Psoas muscle (tissue), 8 donors: ENCODE data around the gene BCAS3. TPM values are rescaled to one million over a fixed set of nuclear protein-coding genes. Genes with fewer than 3 reads are reported as not detected.

Experiments
- ATAC-seq, 4 donors: fragments of 200-7000 bp; cut with Tn5 transposase; one replicate each; pipeline ENCODE4 v1.9.1; 2020; ENCODE audit warnings: moderate library complexity in 3 of 4, mild to moderate bottlenecking in 2 of 4
- DNase-seq, 2 donors: peaks; one replicate each; pipeline ENCODE4 v3.0.0-alpha.2; 2020
- H3K27ac ChIP-seq: fragments of 200-600 bp; one replicate; pipeline ENCODE4 v1.8.0; 2022
- H3K27me3 ChIP-seq, 3 donors: fragments of 200-600 bp in 1 of 3; one replicate each; pipeline versions ENCODE4 v1.6.1 to v1.8.0; 2013 to 2022; ENCODE audit warnings: low read length in 2 of 3, mild to moderate bottlenecking in 2 of 3, moderate library complexity in 1 of 3; ENCODE audit not compliant: insufficient read depth in 3 of 3
- H3K36me3 ChIP-seq, 2 donors: fragments of 200-600 bp in 1 of 2; one replicate each; pipeline versions ENCODE4 v1.6.1 to v1.8.0; 2013 to 2022; ENCODE audit warnings: low read depth in 1 of 2, mild to moderate bottlenecking in 1 of 2, moderate library complexity in 1 of 2; ENCODE audit not compliant: insufficient read depth in 1 of 2
- H3K4me1 ChIP-seq: fragments of 200-600 bp; one replicate; pipeline ENCODE4 v1.8.0; 2022
- H3K4me3 ChIP-seq: fragments of 200-600 bp; one replicate; pipeline ENCODE4 v1.8.0; 2022; ENCODE audit warnings: mild to moderate bottlenecking
- H3K9me3 ChIP-seq: fragments of 200-600 bp; one replicate; pipeline ENCODE4 v1.8.0; 2022
- CTCF ChIP-seq: fragments of 200-600 bp; IDR thresholded peaks from one replicate; pipeline ENCODE4 v1.8.0; 2022; ENCODE audit warnings: antibody characterized with exemption
- WGBS, 3 donors: extraction: QIAGEN DNeasy Blood & Tissue Kit; methylation state at CpG; one replicate each; pipeline versions ENCODE4 v1.1.6 to v1.1.7; 2013; 5-methylcytosine and 5-hydroxymethylcytosine counted together
- intact Hi-C, 2 donors: fragments of 100-400 bp; cut with DNase I; formaldehyde crosslinking; loops; one replicate each; pipeline versions ENCODE4 v1.11.0 to v1.14.2; 2022
- polyA plus RNA-seq, 3 donors: library from polyadenylated mRNA; stranded (reverse); fragments of 200-250 nt; gene quantifications; one replicate each; pipeline ENCODE4 v1.2.3, GENCODE V29; 2013
- total RNA-seq, 4 donors: library from RNA; stranded (reverse); fragmentation: NEBNext Ultra II Directional in 2 of 4; extraction: Animal tissue kit (Norgen Biotek cat#: 25700) in 2 of 4; gene quantifications; one replicate each; pipeline versions ENCODE4 v1.2.1 to v1.2.4, GENCODE V29; 2021 to 2023
- donor health status: healthy with polysubstance abuse.
- donor health status: DM: no; HTN: no; CAD: no; lungs with moderate emphysema.
- donor health status: Bipolar disorder and iron deficiency.
- donor health status: healthy.
- donor health status: DM: yes; HTN: yes; CAD: no.
- donor health status: DM: no; HTN: no; CAD: no.
- donor health status: DM: no; HTN: no; CAD: no.
- donor health status: DM: yes; HTN: yes; CAD: no.

Gene BCAS3
- total and polyA plus RNA-seq, 7 donors: 2.4 to 28.8 (median 15.0) TPM

GRCh38 chr17:60790205-60790604 is 112.6 kb downstream of the BCAS3 start:
- no peak for TF ChIP-seq CTCF
- H3K27ac ChIP-seq: no peak overlapping the region
- no peaks in the 10 kb centered on the region for H3K9me3 ChIP-seq
- no peaks in the 10 kb centered on the region for H3K4me1 ChIP-seq
- ATAC-seq (no peak), DNase-seq (no peak)
- no peaks in the 10 kb centered on the region for H3K27me3 ChIP-seq
- no peaks in the 10 kb centered on the region for H3K36me3 ChIP-seq
- intact Hi-C loops: loop anchor here in 1 of 2 donors (5.0 kb wide), 1 partner anchor 192 kb away; no protein-coding TSS in a partner anchor
- no peak overlapping the region for H3K4me3 ChIP-seq

- no peaks in the 10 kb centered on the region for H3K4me1 ChIP-seq
- WGBS, 3 donors: 19 to 75% (median 32%) methylated on average over 10 of the region's 10 CpGs
- H3K27ac ChIP-seq: peak overlapping the region; percentile 12
- no peaks in the 10 kb centered on the region for H3K36me3 ChIP-seq
- DNase-seq (peak; percentile 16 to 53), ATAC-seq (peak; percentile 34 to 92 (median 86))
- TF ChIP-seq CTCF: no peak
- intact Hi-C loops: loop anchor here in 1 of 2 donors (5.0 kb wide), 1 partner anchor 190 kb away; no protein-coding TSS in a partner anchor
- H3K9me3 ChIP-seq: no peaks in the 10 kb centered on the region
- H3K27me3 ChIP-seq: no peaks in the 10 kb centered on the region
- H3K4me3 ChIP-seq: no peak overlapping the region
These were observed 114.7 kb downstream of the BCAS3 start for GRCh38 chr17:60792250-60792898.

- no peak for ATAC-seq
- no peaks in the 10 kb centered on the region for H3K36me3 ChIP-seq
- no peaks in the 10 kb centered on the region for H3K9me3 ChIP-seq
- H3K4me3 ChIP-seq: no peak overlapping the region
- no peaks in the 10 kb centered on the region for H3K27me3 ChIP-seq
- no peak overlapping the region for H3K27ac ChIP-seq
- WGBS, 3 donors: 86 to 88% (median 88%) methylated on average over 8 of the region's 8 CpGs
- intact Hi-C loops: no loop called here
- no peak for DNase-seq
- no peak for TF ChIP-seq CTCF
- no peaks in the 10 kb centered on the region for H3K4me1 ChIP-seq
These were observed 120.9 kb downstream of the BCAS3 start for GRCh38 chr17:60798576-60798975.

GRCh38 chr17:60802377-60802776 is 124.7 kb downstream of the BCAS3 start:
- intact Hi-C loops: no loop called here
- Histone ChIP-seq H3K27me3 (no peaks in the 10 kb centered on the region), H3K27ac (no peak overlapping the region), H3K9me3 (no peaks in the 10 kb centered on the region), H3K4me1 (no peaks in the 10 kb centered on the region), H3K4me3 (no peak overlapping the region), H3K36me3 (no peaks in the 10 kb centered on the region)
- 90 to 93% (median 92%) methylated on average over 6 of the region's 6 CpGs for WGBS, 3 donors
- ATAC-seq: no peak
- TF ChIP-seq CTCF: no peak
- no peak for DNase-seq

- Histone ChIP-seq H3K9me3 (no peaks in the 10 kb centered on the region), H3K36me3 (no peaks in the 10 kb centered on the region), H3K4me3 (no peak overlapping the region), H3K27me3 (no peaks in the 10 kb centered on the region), H3K4me1 (no peaks in the 10 kb centered on the region), H3K27ac (no peak overlapping the region)
- WGBS, 3 donors: 97 to 98% (median 97%) methylated on average over 6 of the region's 6 CpGs
- intact Hi-C loops: no loop called here
- DNase-seq (no peak), ATAC-seq (no peak)
- no peak for TF ChIP-seq CTCF
These were observed 125.4 kb downstream of the BCAS3 start for GRCh38 chr17:60803059-60803458.
